Measurements from ENCODE around the gene RBBP7.
"Not testable (repeated sequence)": the region's sequence is repeated elsewhere in the genome, so short reads cannot be mapped to it uniquely, and the experiment has no call there.

RBBP7 gene

GRCh38 chrX:16856744-16857143 is 13.4 kb downstream of the RBBP7 start:
- Histone ChIP-seq H3K27me3 (ENCODE audit: control insufficient read depth in 1 of 2, insufficient read depth in 2 of 2, low read length in 2 of 2) (peaks cover 0 to 4% of the 10 kb centered on the region in 2 donors), H3K9ac (ENCODE audit: low read length) (no peak overlapping the region), H3K27ac (ENCODE audit: low read depth, low read length) (no peak overlapping the region), H3K36me3 (ENCODE audit: insufficient read depth, low read length) (peaks cover 24% of the 10 kb centered on the region), H3K4me1 (ENCODE audit: insufficient read depth, low read length) (no peaks in the 10 kb centered on the region), H3K9me3 (ENCODE audit: low read length) (no peaks in the 10 kb centered on the region), H3K4me3 (ENCODE audit: low read depth in 1 of 2, low read length in 2 of 2) (no peak overlapping the region)

GRCh38 chrX:16856076-16856404 is 14.1 kb downstream of the RBBP7 start:
- not testable (repeated sequence) for H3K27me3 ChIP-seq (ENCODE audit: control insufficient read depth in 1 of 2, insufficient read depth in 2 of 2, low read length in 2 of 2); H3K27ac ChIP-seq (ENCODE audit: low read depth, low read length); H3K4me3 ChIP-seq (ENCODE audit: low read depth in 1 of 2, low read length in 2 of 2); H3K9me3 ChIP-seq (ENCODE audit: low read length); H3K4me1 ChIP-seq (ENCODE audit: insufficient read depth, low read length); H3K9ac ChIP-seq (ENCODE audit: low read length)
- H3K36me3 ChIP-seq (ENCODE audit: insufficient read depth, low read length): peaks cover 24% of the 10 kb centered on the region

- no peak overlapping the region for H3K27ac ChIP-seq (ENCODE audit: low read depth, low read length)
- H3K9ac ChIP-seq (ENCODE audit: low read length): no peak overlapping the region
- peaks cover 24% of the 10 kb centered on the region for H3K36me3 ChIP-seq (ENCODE audit: insufficient read depth, low read length)
- H3K4me1 ChIP-seq (ENCODE audit: insufficient read depth, low read length): no peaks in the 10 kb centered on the region
- peaks cover 0 to 4% of the 10 kb centered on the region in 2 donors for H3K27me3 ChIP-seq (ENCODE audit: control insufficient read depth in 1 of 2, insufficient read depth in 2 of 2, low read length in 2 of 2)
- H3K4me3 ChIP-seq (ENCODE audit: low read depth in 1 of 2, low read length in 2 of 2): no peak overlapping the region
- H3K9me3 ChIP-seq (ENCODE audit: low read length): no peaks in the 10 kb centered on the region
These were observed 14.6 kb downstream of the RBBP7 start for GRCh38 chrX:16855363-16856075.

GRCh38 chrX:16853537-16853936 is 16.6 kb downstream of the RBBP7 start:
- H3K4me1 ChIP-seq (ENCODE audit: insufficient read depth, low read length): no peaks in the 10 kb centered on the region
- no peak overlapping the region for H3K9ac ChIP-seq (ENCODE audit: low read length)
- no peak overlapping the region for H3K4me3 ChIP-seq (ENCODE audit: low read depth in 1 of 2, low read length in 2 of 2)
- no peaks in the 10 kb centered on the region for H3K27me3 ChIP-seq (ENCODE audit: control insufficient read depth in 1 of 2, insufficient read depth in 2 of 2, low read length in 2 of 2)
- H3K27ac ChIP-seq (ENCODE audit: low read depth, low read length): no peak overlapping the region
- H3K36me3 ChIP-seq (ENCODE audit: insufficient read depth, low read length): peaks cover 25% of the 10 kb centered on the region
- no peaks in the 10 kb centered on the region for H3K9me3 ChIP-seq (ENCODE audit: low read length)

- no peaks in the 10 kb centered on the region for H3K4me1 ChIP-seq (ENCODE audit: insufficient read depth, low read length)
- no peaks in the 10 kb centered on the region for H3K9me3 ChIP-seq (ENCODE audit: low read length)
- no peak overlapping the region for H3K9ac ChIP-seq (ENCODE audit: low read length)
- H3K27ac ChIP-seq (ENCODE audit: low read depth, low read length): no peak overlapping the region
- H3K27me3 ChIP-seq (ENCODE audit: control insufficient read depth in 1 of 2, insufficient read depth in 2 of 2, low read length in 2 of 2): no peaks in the 10 kb centered on the region
- peaks cover 22% of the 10 kb centered on the region for H3K36me3 ChIP-seq (ENCODE audit: insufficient read depth, low read length)
- no peak overlapping the region for H3K4me3 ChIP-seq (ENCODE audit: low read depth in 1 of 2, low read length in 2 of 2)
These were observed 17.5 kb downstream of the RBBP7 start for GRCh38 chrX:16852617-16853179.

GRCh38 chrX:16851827-16852226 is 18.3 kb downstream of the RBBP7 start:
- H3K36me3 ChIP-seq (ENCODE audit: insufficient read depth, low read length): peaks cover 15% of the 10 kb centered on the region
- H3K9ac ChIP-seq (ENCODE audit: low read length): no peak overlapping the region
- H3K27me3 ChIP-seq (ENCODE audit: control insufficient read depth in 1 of 2, insufficient read depth in 2 of 2, low read length in 2 of 2): no peaks in the 10 kb centered on the region
- H3K4me3 ChIP-seq (ENCODE audit: low read depth in 1 of 2, low read length in 2 of 2): no peak overlapping the region
- H3K4me1 ChIP-seq (ENCODE audit: insufficient read depth, low read length): no peaks in the 10 kb centered on the region
- H3K9me3 ChIP-seq (ENCODE audit: low read length): no peaks in the 10 kb centered on the region
- no peak overlapping the region for H3K27ac ChIP-seq (ENCODE audit: low read depth, low read length)

GRCh38 chrX:16851421-16851820 is 18.7 kb downstream of the RBBP7 start:
- Histone ChIP-seq H3K27ac (ENCODE audit: low read depth, low read length) (no peak overlapping the region), H3K9ac (ENCODE audit: low read length) (no peak overlapping the region), H3K4me1 (ENCODE audit: insufficient read depth, low read length) (no peaks in the 10 kb centered on the region), H3K9me3 (ENCODE audit: low read length) (no peaks in the 10 kb centered on the region), H3K4me3 (ENCODE audit: low read depth in 1 of 2, low read length in 2 of 2) (no peak overlapping the region), H3K36me3 (ENCODE audit: insufficient read depth, low read length) (peaks cover 13% of the 10 kb centered on the region), H3K27me3 (ENCODE audit: control insufficient read depth in 1 of 2, insufficient read depth in 2 of 2, low read length in 2 of 2) (no peaks in the 10 kb centered on the region)

- H3K27me3 ChIP-seq (ENCODE audit: control insufficient read depth in 1 of 2, insufficient read depth in 2 of 2, low read length in 2 of 2): no peaks in the 10 kb centered on the region
- no peak overlapping the region for H3K4me3 ChIP-seq (ENCODE audit: low read depth in 1 of 2, low read length in 2 of 2)
- no peak overlapping the region for H3K9ac ChIP-seq (ENCODE audit: low read length)
- no peak overlapping the region for H3K27ac ChIP-seq (ENCODE audit: low read depth, low read length)
- no peaks in the 10 kb centered on the region for H3K9me3 ChIP-seq (ENCODE audit: low read length)
- H3K4me1 ChIP-seq (ENCODE audit: insufficient read depth, low read length): no peaks in the 10 kb centered on the region
- H3K36me3 ChIP-seq (ENCODE audit: insufficient read depth, low read length): peaks cover 11% of the 10 kb centered on the region
These were observed 21.6 kb downstream of the RBBP7 start for GRCh38 chrX:16848541-16848940.

GRCh38 chrX:16845686-16846085 is 24.5 kb downstream of the RBBP7 start:
- H3K4me1 ChIP-seq (ENCODE audit: insufficient read depth, low read length): no peaks in the 10 kb centered on the region
- no peaks in the 10 kb centered on the region for H3K9me3 ChIP-seq (ENCODE audit: low read length)
- H3K27ac ChIP-seq (ENCODE audit: low read depth, low read length): no peak overlapping the region
- H3K4me3 ChIP-seq (ENCODE audit: low read depth in 1 of 2, low read length in 2 of 2): no peak overlapping the region
- H3K9ac ChIP-seq (ENCODE audit: low read length): no peak overlapping the region
- no peaks in the 10 kb centered on the region for H3K27me3 ChIP-seq (ENCODE audit: control insufficient read depth in 1 of 2, insufficient read depth in 2 of 2, low read length in 2 of 2)
- H3K36me3 ChIP-seq (ENCODE audit: insufficient read depth, low read length): peaks cover 12% of the 10 kb centered on the region

GRCh38 chrX:16843208-16843909 is 26.8 kb downstream of the RBBP7 start:
- Histone ChIP-seq H3K36me3 (ENCODE audit: insufficient read depth, low read length) (peaks cover 13% of the 10 kb centered on the region), H3K4me3 (ENCODE audit: low read depth in 1 of 2, low read length in 2 of 2) (no peak overlapping the region), H3K27me3 (ENCODE audit: control insufficient read depth in 1 of 2, insufficient read depth in 2 of 2, low read length in 2 of 2) (no peaks in the 10 kb centered on the region), H3K9me3 (ENCODE audit: low read length) (no peaks in the 10 kb centered on the region), H3K27ac (ENCODE audit: low read depth, low read length) (no peak overlapping the region), H3K9ac (ENCODE audit: low read length) (no peak overlapping the region), H3K4me1 (ENCODE audit: insufficient read depth, low read length) (no peaks in the 10 kb centered on the region)

- Histone ChIP-seq H3K36me3 (ENCODE audit: insufficient read depth, low read length) (peaks cover 10% of the 10 kb centered on the region), H3K9me3 (ENCODE audit: low read length) (no peaks in the 10 kb centered on the region), H3K4me1 (ENCODE audit: insufficient read depth, low read length) (no peaks in the 10 kb centered on the region), H3K27ac (ENCODE audit: low read depth, low read length) (no peak overlapping the region), H3K9ac (ENCODE audit: low read length) (no peak overlapping the region), H3K27me3 (ENCODE audit: control insufficient read depth in 1 of 2, insufficient read depth in 2 of 2, low read length in 2 of 2) (no peaks in the 10 kb centered on the region), H3K4me3 (ENCODE audit: low read depth in 1 of 2, low read length in 2 of 2) (no peak overlapping the region)
These were observed 27.5 kb downstream of the RBBP7 start for GRCh38 chrX:16842684-16843083.

Data from muscle layer of colon (tissue), 2 donors.